Measurements from ENCODE around the gene WWP2.

- TF ChIP-seq CTCF (IDR thresholded peaks at IDR 0.05) = no peak
- TF ChIP-seq POLR2A (IDR thresholded peaks at IDR 0.05) = no peak
Measured at GRCh38 chr16:69942099-69942491, 180.0 kb downstream of the WWP2 start.

Data from body of pancreas (tissue), 4 donors.